ENCODE data around the gene PFKFB3.

DNA sequence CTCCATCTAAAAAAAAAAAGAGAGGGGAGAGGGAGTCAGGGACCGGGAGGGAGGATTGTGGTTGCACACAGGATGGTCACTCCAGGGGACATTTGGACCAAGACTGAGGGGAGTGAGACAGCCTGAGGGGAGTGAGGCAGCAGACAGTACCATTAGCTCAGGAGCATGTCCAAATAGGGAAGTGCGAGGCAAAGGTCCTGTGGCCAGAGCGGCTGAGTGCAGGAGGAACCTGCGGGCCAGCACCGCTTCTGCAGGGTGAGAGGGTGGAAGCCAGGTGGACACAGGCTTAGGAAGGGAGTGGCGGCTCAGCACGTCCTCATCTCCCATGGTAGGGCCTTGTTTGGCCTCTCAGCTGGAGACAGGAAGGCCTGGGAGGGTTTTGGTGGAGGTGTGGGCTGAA is 48.9 kb upstream of the PFKFB3 start:
- TF ChIP-seq, protein P1, sequence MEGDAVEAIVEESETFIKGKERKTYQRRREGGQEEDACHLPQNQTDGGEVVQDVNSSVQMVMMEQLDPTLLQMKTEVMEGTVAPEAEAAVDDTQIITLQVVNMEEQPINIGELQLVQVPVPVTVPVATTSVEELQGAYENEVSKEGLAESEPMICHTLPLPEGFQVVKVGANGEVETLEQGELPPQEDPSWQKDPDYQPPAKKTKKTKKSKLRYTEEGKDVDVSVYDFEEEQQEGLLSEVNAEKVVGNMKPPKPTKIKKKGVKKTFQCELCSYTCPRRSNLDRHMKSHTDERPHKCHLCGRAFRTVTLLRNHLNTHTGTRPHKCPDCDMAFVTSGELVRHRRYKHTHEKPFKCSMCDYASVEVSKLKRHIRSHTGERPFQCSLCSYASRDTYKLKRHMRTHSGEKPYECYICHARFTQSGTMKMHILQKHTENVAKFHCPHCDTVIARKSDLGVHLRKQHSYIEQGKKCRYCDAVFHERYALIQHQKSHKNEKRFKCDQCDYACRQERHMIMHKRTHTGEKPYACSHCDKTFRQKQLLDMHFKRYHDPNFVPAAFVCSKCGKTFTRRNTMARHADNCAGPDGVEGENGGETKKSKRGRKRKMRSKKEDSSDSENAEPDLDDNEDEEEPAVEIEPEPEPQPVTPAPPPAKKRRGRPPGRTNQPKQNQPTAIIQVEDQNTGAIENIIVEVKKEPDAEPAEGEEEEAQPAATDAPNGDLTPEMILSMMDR (IDR thresholded peaks at IDR 0.05; ENCODE audit: low read length), result no peak
- TF ChIP-seq EZH2 (IDR thresholded peaks at IDR 0.05; ENCODE audit: borderline replicate concordance, low read length), result no peak
